K562 (cell line): ENCODE results near the gene SIRPG. TPM values are rescaled to one million over a fixed set of nuclear protein-coding genes. Genes with fewer than 3 reads are reported as not detected.

ENCODE experiments used
- ATAC-seq: fragments of 200-7000 bp; cut with Tn5 transposase; 3 replicates; pipeline ENCODE4 v1.9.1; 2020; ENCODE audit warnings: moderate library complexity
- BruUV-seq: library from RNA; stranded (reverse); fragments of 400-500 nt; replicated peaks from 2 replicates; lab custom pipeline; 2021; lab: Mats Ljungman, UMichigan
- CTCF ChIA-PET: fragments of 300-600 bp; formaldehyde crosslinking; extraction: SDS; loops from one replicate; lab custom pipeline; 2021; ENCODE audit warnings: low intra/inter-chr PET ratio; lab: Yijun Ruan, JAX
- POLR2A ChIA-PET: fragments of 300-600, 350-650 bp; sonication (Branson Sonifier 250); formaldehyde crosslinking; extraction: SDS; loops from one replicate; lab custom pipeline; 2021; ENCODE audit warnings: antibody characterized with exemption, inconsistent platforms; lab: Yijun Ruan, JAX
- DNase-seq, 4 experiments: peaks; one replicate each; pipeline versions ENCODE4 v3.0.0 to v3.0.0-alpha.2; 2011 to 2018; ENCODE audit warnings: low spot score in 3 of 4, mixed read lengths in 3 of 4; ENCODE audit errors: extremely low read depth in 1 of 4
- FAIRE-seq: peaks from 2 replicates; lab custom pipeline; 2011; peaks lifted over from hg19 to GRCh38; lab: Jason Lieb, UNC
- H2AFZ ChIP-seq: 2 replicates; pipeline ENCODE4 v1.6.0; 2011; ENCODE audit warnings: low read depth, low read length, control low read depth, inconsistent platforms
- H3K27ac ChIP-seq: fragments of 200-600 bp; 3 replicates; pipeline ENCODE4 v1.8.0; 2011; ENCODE audit warnings: low read depth, mild to moderate bottlenecking, control low read depth, inconsistent platforms, low read length, moderate library complexity, mixed read lengths; ENCODE audit errors: extremely low read depth
- H3K27me3 ChIP-seq, 2 experiments: fragments of 300-600 bp in 1 of 2; 2 replicates in 1 of 2; 3 replicates in 1 of 2; pipeline versions ENCODE4 v1.6.0 to v1.8.0; 2011; ENCODE audit warnings: inconsistent platforms in 2 of 2, low read length in 2 of 2, mild to moderate bottlenecking in 1 of 2, mixed read lengths in 1 of 2, moderate library complexity in 1 of 2; ENCODE audit not compliant: control insufficient read depth in 2 of 2, insufficient read depth in 2 of 2
- H3K36me3 ChIP-seq: fragments of 300-600 bp; 3 replicates; pipeline ENCODE4 v1.8.0; 2011; ENCODE audit warnings: mild to moderate bottlenecking, low read length, inconsistent platforms; ENCODE audit not compliant: control insufficient read depth, insufficient read depth
- H3K4me1 ChIP-seq, 2 experiments: fragments of 200-600 bp in 1 of 2; replicated peaks in 1 of 2; 2 replicates in 1 of 2; 3 replicates in 1 of 2; pipeline versions ENCODE4 v1.5.1 to v1.8.0; 2011; ENCODE audit warnings: inconsistent platforms in 2 of 2, low read length in 2 of 2, mild to moderate bottlenecking in 1 of 2, mixed read lengths in 1 of 2, moderate library complexity in 1 of 2; ENCODE audit not compliant: control insufficient read depth in 2 of 2, insufficient read depth in 2 of 2
- H3K4me2 ChIP-seq: 2 replicates; pipeline ENCODE4 v1.6.1; 2011; ENCODE audit warnings: low read length, control low read depth, inconsistent platforms, mixed read lengths; ENCODE audit not compliant: insufficient read depth
- H3K4me3 ChIP-seq: fragments of 200-600 bp; sonication (generic), shearing (Covaris generic); 2 replicates; pipeline ENCODE4 v1.5.1; 2016; ENCODE audit warnings: control low read depth, inconsistent platforms
- H3K79me2 ChIP-seq: fragments of 200-600 bp; 3 replicates; pipeline ENCODE4 v1.8.0; 2011; ENCODE audit warnings: low read length, inconsistent platforms; ENCODE audit not compliant: control insufficient read depth, insufficient read depth
- H3K9ac ChIP-seq, 2 experiments: 2 replicates each; pipeline versions ENCODE4 v1.6.0 to v1.6.1; 2011; ENCODE audit warnings: low read depth in 2 of 2, low read length in 2 of 2, control low read depth in 1 of 2, inconsistent platforms in 1 of 2, mild to moderate bottlenecking in 1 of 2, mixed read lengths in 1 of 2; ENCODE audit not compliant: insufficient read depth in 1 of 2
- H3K9me1 ChIP-seq: one replicate; pipeline ENCODE4 v1.6.0; 2011; ENCODE audit warnings: inconsistent platforms, mild to moderate bottlenecking, low read length, moderate library complexity; ENCODE audit not compliant: control insufficient read depth, insufficient read depth
- H3K9me3 ChIP-seq: replicated peaks from 2 replicates; pipeline ENCODE4 v1.5.1; 2011; ENCODE audit warnings: low read depth, low read length, inconsistent platforms; ENCODE audit not compliant: control insufficient read depth, insufficient read depth
- H4K20me1 ChIP-seq: replicated peaks from 2 replicates; pipeline ENCODE4 v1.6.1; 2011; ENCODE audit warnings: low read length, inconsistent platforms, mixed read lengths; ENCODE audit not compliant: control insufficient read depth, insufficient read depth
- CHD1 ChIP-seq: fragments of 200-600 bp; sonication (generic); IDR thresholded peaks from one replicate; pipeline ENCODE4 v1.6.1; 2012; ENCODE audit warnings: mild to moderate bottlenecking, moderate library complexity, low read length, inconsistent platforms
- DEAF1 ChIP-seq: fragments of 450-650 bp; formaldehyde crosslinking; IDR thresholded peaks from 2 replicates; pipeline ENCODE4 v1.4.0; 2020; ENCODE audit warnings: mild to moderate bottlenecking, moderate library complexity
- MTF1 ChIP-seq: fragments of 250-450 bp; sonication (Bioruptor Pico); IDR thresholded peaks from 2 replicates; pipeline ENCODE4 v1.9.0; 2021; ENCODE audit warnings: moderate library complexity, mild to moderate bottlenecking, inconsistent platforms, borderline replicate concordance
- PCBP2 ChIP-seq: fragments of 200-400 bp; formaldehyde crosslinking; IDR thresholded peaks from 2 replicates; pipeline ENCODE4 v1.6.1; 2018; ENCODE audit warnings: low read length, low read depth, mild to moderate bottlenecking, moderate library complexity; ENCODE audit not compliant: poor library complexity, severe bottlenecking
- PHTF2 ChIP-seq: fragments of 250-450 bp; sonication (Bioruptor Pico); IDR thresholded peaks from 2 replicates; pipeline ENCODE4 v1.5.0; 2021; ENCODE audit warnings: mild to moderate bottlenecking
- SIRT6 ChIP-seq: IDR thresholded peaks from one replicate; pipeline ENCODE4 v1.6.1; 2012; ENCODE audit warnings: low read depth, mild to moderate bottlenecking, control low read depth, inconsistent platforms, low read length, moderate library complexity
- SMARCA5 ChIP-seq: fragments of 450-650 bp; IDR thresholded peaks from 2 replicates; pipeline ENCODE4 v1.6.1; 2016
- ZNF280B ChIP-seq: fragments of 250-450 bp; sonication (Bioruptor Pico); IDR thresholded peaks from 2 replicates; pipeline ENCODE4 v1.5.1; 2021; ENCODE audit warnings: mild to moderate bottlenecking
- ZNF699 ChIP-seq: fragments of 250-450 bp; sonication (Bioruptor Pico); IDR thresholded peaks from 2 replicates; pipeline ENCODE4 v1.8.0; 2021; ENCODE audit warnings: mild to moderate bottlenecking, moderate library complexity; ENCODE audit not compliant: insufficient replicate concordance
- ZNF766 ChIP-seq: fragments of 200-800 bp; sonication (Bioruptor generic); conservative IDR thresholded peaks from 2 replicates; pipeline ENCODE4 v1.6.1; 2016; ENCODE audit warnings: missing genetic modification characterization, missing compliant biosample characterization
- WGBS: fragments of 100-300 bp; shearing (Covaris generic); methylation state at CpG from one replicate; pipeline ENCODE4 v1.1.6; 2016; ENCODE audit warnings: low coverage, mixed read lengths; ENCODE audit not compliant: insufficient coverage; ENCODE audit errors: missing lambda C conversion rate; 5-methylcytosine and 5-hydroxymethylcytosine counted together
- in situ Hi-C: fragments of 300-500 bp; cut with MboI; formaldehyde crosslinking; loops from 4 replicates; pipeline ENCODE4 v1.15.0; 2018; ENCODE audit warnings: inconsistent platforms, mixed read lengths
- intact Hi-C: fragments of 100-400 bp; cut with micrococcal nuclease; formaldehyde crosslinking; loops from 2 replicates; pipeline ENCODE4 v1.14.2; 2022
- polyA plus RNA-seq, 8 experiments: library from polyadenylated mRNA; depleted of rRNA in 4 of 8; stranded (reverse) in 5 of 8; unstranded in 3 of 8; fragments of >200 nt; fragmentation: Nextera tagmentation in 2 of 8; fragmentation: Illumina TruSeq in 1 of 8; extraction: Ambion mirVana in 2 of 8; extraction: Trizol in 1 of 8; gene quantifications; 2 replicates each; pipeline versions ENCODE4 v1.2.1 to v1.2.3, GENCODE V29; 2011 to 2014; ENCODE audit warnings: inconsistent platforms in 1 of 8, missing spikeins in 1 of 8
- total RNA-seq, 7 experiments: library from RNA; depleted of rRNA in 6 of 7; stranded (reverse); fragments of >200 nt in 6 of 7; fragmentation: Illumina TruSeq in 2 of 7; extraction: Trizol in 2 of 7; gene quantifications; 2 replicates each; pipeline versions ENCODE4 v1.2.1 to v1.2.3, GENCODE V29; 2011 to 2021; ENCODE audit warnings: low replicate concordance in 1 of 7

The SIRPG gene
- total and polyA plus RNA-seq, 9 of the 15 experiments (the other 6 are each of a cell fraction or from before 2014, with no cell fraction given) = not detected

GRCh38 chr20:1587781-1588532 is 69.6 kb downstream of the SIRPG start:
- no peak for TF ChIP-seq SMARCA5
- no peak for TF ChIP-seq MTF1 (CRISPR knock-in tag)
- no peak for TF ChIP-seq DEAF1 (CRISPR knock-in tag)
- no peak for TF ChIP-seq ZNF699 (CRISPR knock-in tag)
- TF ChIP-seq ZNF766 (CRISPR knock-in tag) = no peak
- TF ChIP-seq PCBP2 = no peak
- TF ChIP-seq SIRT6 = no peak
- TF ChIP-seq CHD1 = no peak
- no peak for TF ChIP-seq ZNF280B
- TF ChIP-seq PHTF2 (CRISPR knock-in tag) = no peak
- TF ChIP-seq, all 486 proteins: peak for 0
- H3K27me3 ChIP-seq = no peaks in the 10 kb centered on the region
- no peaks in the 10 kb centered on the region for H3K9me1 ChIP-seq
- no peak overlapping the region for H3K4me3 ChIP-seq
- ChIA-PET POLR2A (no interaction called here), CTCF (no interaction called here)
- WGBS = no CpG with 5 or more reads among the region's 3 CpGs
- no peak overlapping the region for H3K27ac ChIP-seq
- no peak overlapping the region for H2AFZ ChIP-seq
- no peaks in the 10 kb centered on the region for H3K9me3 ChIP-seq
- DNase-seq (no peak), ATAC-seq (no peak), FAIRE-seq (no peak)
- intact Hi-C loops (no loop called here), in situ Hi-C loops (no loop called here)
- H3K9ac ChIP-seq = no peak overlapping the region
- no peak overlapping the region for H3K4me2 ChIP-seq
- no peaks in the 10 kb centered on the region for H3K36me3 ChIP-seq
- no peaks in the 10 kb centered on the region for H3K4me1 ChIP-seq
- BruUV-seq = no TSS peak
- no peaks in the 10 kb centered on the region for H3K79me2 ChIP-seq
- H4K20me1 ChIP-seq = no peaks in the 10 kb centered on the region
